HG02642 (cell line): ENCODE results near the gene IQGAP3.

Experiments
- ATAC-seq: cut with Tn5 transposase; IDR thresholded peaks from one replicate; pipeline ENCODE4 v1.9.1; 2021; ENCODE audit warnings: mild to moderate bottlenecking; ENCODE audit not compliant: unreplicated experiment, poor library complexity

The IQGAP3 gene

DNA sequence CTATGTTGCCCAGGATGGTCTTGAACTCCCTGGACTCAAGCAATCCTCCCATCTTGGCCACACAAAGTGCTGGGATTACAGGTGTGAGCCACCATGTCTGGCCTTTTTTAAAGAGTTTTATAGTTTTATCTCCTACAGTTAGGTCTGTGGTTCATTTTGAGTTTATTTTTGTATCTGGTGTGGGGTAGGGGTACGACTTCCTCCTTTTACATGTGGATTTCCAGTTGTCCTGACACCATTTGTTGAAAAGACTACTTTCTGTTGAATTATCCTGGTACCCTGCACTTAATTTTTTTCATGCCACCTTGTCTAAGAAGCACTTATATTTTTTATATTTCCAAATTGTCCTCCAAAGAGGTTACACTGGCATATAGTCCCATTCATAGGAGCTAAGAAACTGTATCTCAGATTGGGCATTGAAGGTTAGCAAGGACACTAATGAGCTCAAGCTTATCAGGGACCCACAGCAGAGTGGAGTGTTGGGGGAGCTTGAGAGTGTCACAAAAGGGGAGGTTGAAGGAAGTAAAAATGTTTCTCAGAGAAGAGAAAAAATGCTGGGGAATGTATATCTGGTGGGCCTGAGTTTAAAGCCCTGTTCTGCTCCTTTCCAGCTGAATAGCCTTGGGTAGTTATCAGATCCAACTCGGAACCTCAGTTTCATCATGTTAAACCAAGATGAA is 48.4 kb downstream of the IQGAP3 start:
- no peak for ATAC-seq

DNA sequence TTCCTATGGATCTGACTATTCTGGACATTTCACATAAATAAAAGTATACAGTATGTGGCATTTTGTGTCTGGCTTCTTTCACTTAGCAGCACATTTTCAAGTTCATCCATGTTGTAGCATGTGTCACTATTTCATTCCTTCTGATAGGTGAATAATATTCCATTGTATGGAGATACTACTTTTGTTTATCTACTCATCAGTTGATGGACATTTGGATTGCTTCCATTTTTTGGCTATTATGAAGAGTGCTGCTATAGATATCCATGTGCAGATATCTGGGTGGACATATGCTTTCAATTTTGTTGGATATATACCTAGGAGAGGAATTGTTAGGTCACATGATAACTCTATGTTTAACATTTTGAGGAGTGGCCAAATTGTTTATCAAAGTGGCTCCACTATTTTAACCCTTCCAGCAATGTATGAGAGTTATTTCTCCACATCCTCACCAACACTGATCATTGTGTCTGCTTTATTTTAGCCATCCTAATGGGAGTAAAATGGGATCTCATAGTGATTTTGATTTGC is 49.9 kb downstream of the IQGAP3 start:
- no peak for ATAC-seq

DNA sequence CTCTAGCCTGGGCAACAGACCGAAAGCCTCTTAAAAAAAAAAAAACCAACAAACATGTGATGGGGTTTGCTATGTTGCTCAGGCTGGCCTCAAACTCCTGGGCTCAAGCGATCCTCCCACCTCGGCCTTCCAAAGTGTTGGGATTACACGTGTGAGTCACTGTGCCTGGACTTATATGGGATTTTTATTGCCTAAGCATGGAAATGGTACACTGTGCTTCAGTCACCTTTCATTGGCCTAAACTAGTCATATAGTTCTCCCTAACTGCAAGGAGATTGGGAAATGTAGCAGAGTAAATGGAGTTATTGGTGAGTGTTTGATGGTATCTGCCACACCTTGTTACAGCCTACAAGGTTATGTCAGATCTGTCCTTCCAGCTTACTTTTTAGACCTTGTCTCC is 54.6 kb downstream of the IQGAP3 start:
- ATAC-seq: no peak

DNA sequence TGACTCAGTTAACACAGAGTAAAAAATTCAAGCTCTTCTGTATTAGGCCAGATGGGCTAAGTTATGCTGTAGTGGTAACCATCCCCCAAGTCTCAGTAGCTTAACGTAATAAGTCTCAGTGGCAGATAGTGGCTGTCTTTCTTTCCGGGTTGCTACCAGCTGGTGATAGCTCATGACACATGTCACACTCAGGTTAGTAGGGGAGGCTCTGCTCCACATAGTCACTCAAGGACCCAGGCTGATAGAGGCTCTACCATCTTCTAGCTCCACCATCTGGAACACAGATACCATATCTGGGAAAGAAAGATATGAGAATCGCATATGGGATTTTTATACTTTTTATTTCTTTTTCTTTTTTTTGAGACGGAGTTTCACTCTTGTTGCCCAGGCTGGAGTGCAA is 55.5 kb downstream of the IQGAP3 start:
- ATAC-seq: no peak

DNA sequence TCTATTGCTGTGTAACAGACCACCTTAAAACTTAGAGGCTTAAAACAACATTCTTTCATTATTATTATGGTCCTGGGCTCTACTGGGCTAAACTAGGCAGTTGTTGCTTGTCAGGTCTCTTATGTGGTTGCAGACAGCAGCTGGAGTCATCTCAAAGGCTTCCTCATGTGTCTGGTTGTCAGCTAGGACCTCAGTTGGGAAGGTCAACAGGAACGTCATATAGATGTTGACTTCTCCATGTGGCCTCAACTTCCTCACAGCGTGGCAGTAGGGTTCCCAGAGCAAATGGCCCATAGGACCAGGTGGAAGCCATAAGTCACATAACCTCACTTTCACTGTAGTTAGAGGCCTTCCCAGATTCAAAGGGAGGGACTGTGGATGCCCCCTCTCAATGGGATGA is 56.4 kb downstream of the IQGAP3 start:
- no peak for ATAC-seq

DNA sequence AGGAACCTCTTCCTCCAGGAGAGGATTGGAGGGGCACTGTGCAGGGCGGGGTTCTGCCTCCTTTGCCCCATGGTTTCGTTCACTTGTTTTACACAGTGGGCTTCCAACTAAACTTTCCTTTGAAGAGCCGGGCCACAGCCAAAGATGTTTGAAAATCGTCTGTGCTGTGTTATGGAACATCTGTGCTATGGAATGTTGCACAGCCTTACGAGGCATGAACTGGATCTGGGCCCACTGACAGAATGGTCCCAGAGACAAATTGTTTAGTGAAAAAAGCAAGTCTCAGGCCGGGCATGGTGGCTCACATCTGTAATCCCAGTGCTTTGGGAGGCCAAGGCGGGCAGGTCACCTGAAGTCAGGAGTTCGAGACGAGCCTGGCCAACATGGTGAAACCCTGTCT is 59.2 kb downstream of the IQGAP3 start:
- ATAC-seq: no peak

DNA sequence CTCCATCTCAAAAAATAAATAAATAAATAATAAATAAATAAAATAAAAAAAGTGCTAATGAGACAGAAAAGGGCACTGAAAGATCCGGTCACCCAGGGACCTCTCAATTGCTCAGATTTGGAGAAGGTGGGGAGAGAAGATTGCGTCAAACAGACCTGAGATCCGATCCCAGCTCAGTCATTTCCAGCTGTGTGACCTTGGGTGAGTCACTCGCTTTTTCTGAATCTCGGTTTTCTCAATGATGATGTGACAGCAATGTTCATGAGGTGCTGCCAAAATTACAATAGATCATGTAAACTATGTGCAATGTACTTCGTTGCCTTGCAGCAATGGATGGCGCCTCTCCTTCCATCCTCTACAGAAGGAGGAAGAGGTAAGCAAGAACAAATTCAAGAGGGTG is 60.7 kb downstream of the IQGAP3 start:
- no peak for ATAC-seq

DNA sequence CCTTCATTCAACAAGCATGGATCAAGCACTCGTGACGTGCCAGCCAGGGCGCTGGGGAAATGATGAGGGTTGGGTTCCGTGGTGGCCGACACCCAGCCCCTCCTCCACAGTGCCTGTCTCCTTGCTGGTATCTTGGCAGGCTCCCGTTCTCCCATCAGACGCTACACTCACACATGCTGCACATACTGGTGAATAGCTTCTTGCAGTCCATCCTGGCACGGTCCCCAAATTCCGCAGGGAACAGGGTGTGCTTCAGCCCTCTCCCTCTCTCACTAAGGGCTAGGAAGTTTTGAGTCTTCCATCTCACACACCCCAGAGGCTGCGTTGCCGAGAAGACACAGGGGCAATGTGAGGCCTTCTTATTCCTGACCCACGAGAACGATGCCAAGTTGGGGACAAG is 61.7 kb downstream of the IQGAP3 start:
- ATAC-seq: no peak

DNA sequence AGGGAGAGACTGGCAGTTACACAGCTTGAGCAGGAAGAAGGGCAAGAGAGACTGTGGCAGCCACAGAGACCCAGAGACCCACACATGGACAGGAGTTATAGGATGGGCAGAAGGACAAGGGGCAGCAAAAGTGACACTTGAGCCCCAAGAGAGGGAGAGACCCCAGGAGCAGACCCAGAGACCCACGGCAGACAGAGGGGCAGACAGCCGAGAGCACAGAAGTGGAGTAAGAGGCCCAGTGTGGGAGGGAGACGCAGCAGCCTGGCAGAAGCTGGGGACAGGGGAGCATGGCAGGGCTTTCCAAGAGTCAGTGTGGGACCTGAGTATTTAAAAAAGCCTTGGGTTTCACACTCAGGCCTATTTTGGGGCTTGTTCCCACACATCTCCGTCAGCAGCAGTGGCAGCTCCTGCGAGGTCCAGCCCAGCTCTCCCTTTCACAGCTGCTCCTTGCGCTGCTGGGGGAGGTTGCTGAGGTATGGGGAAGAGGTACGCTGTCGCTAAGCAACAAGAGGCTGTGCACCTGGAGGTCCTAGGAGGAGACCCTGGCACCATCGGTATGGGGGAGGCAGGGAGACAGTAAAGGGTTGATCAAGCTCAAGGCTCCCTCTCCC is 62.8 kb downstream of the IQGAP3 start:
- no peak for ATAC-seq

DNA sequence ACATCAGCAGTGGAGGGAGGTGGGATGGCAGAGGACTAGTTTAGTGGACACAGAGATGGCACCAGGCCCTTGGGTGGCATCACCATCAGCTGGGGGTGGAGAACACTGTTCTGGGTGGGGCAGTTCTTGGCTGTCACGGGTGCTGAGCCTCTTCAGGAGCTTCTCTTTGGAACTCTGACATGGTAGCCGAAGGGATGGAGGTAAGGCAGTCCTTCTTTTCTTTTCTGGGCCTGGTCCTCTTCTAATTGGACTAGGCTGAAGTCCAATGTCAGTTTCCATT is 63.5 kb downstream of the IQGAP3 start:
- ATAC-seq: no peak

DNA sequence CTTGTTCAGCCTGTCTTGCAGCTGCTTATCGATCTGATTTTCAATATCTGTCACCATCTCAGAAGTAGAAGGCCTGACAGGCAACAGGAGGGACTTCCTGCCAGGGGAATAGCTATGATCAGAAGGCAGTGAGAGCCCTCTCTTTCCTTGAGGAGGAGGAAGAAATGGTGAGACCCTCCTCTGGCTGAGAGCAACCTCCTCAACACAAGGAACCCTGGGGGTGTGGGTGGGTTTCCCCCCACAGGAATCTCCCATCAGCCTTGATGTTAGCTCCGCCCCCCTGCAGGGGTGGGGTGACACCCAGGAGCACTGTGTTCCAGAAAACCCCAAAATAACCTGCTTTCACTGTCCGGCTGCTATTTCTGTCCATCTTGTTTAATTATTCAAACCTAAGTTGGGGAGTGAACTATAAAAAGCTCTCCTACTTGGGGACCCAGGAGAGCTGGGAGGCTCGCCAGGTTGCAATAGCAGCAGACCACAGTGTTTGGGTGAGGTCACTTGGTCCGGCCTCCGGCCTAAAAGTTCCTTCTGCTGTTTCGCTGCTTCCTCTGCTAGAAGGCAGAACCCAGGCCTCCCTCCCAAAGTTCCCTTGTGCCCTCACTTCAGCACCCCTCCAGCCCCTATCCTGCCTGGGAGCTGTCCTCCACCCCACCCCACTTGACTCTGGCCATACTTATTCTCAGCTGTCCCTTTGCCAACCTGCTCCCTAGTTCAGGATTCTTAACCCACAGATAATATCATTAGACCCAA is 64.0 kb downstream of the IQGAP3 start:
- ATAC-seq: no peak

DNA sequence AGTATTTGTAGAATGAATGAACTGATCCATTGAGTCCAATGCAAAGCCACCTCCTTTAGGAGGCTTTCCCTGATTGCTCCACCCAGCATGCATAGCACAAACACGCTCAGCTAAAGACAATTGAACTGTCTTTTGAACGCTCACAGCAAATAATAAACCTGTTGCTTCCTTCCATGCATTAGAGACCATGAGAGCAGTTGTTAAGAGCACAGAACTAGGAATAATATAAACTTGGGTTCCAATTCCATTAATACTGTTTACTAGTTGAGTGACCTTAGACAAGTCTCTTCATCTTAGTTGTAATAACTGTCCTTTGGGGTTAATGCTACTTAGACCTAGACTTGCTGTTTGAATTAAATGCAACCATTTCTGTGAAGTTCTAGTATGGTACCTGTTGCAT is 65.9 kb downstream of the IQGAP3 start:
- ATAC-seq: no peak

DNA sequence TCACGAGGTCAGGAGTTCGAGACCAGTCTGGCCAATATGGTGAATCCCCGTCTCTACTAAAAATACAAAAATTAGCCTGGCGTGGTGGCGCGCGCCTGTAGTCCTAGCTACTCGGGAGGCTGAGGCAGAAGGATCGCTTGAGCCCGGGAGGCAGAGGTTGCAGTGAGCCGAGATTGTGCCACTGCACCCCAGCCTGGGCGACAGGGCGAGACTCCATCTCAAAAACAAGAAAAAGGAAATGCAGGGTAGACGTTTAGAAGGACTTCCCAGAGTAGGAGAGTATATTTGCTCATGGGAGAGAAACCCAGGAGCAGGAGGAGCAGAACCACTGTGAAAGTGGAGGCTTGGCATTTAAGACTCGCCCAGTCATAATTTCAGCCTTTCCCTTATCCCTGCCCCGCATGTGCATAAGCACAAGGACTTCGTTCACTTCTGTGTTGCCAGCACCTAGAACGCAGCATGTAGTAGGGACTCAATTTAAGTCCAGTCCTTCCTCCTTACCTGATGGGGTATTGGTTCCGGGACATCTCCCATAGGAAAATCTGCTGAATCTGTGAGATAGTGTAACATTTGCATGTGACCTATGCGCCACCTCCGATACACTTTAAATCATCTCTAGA is 66.6 kb downstream of the IQGAP3 start:
- no peak for ATAC-seq

DNA sequence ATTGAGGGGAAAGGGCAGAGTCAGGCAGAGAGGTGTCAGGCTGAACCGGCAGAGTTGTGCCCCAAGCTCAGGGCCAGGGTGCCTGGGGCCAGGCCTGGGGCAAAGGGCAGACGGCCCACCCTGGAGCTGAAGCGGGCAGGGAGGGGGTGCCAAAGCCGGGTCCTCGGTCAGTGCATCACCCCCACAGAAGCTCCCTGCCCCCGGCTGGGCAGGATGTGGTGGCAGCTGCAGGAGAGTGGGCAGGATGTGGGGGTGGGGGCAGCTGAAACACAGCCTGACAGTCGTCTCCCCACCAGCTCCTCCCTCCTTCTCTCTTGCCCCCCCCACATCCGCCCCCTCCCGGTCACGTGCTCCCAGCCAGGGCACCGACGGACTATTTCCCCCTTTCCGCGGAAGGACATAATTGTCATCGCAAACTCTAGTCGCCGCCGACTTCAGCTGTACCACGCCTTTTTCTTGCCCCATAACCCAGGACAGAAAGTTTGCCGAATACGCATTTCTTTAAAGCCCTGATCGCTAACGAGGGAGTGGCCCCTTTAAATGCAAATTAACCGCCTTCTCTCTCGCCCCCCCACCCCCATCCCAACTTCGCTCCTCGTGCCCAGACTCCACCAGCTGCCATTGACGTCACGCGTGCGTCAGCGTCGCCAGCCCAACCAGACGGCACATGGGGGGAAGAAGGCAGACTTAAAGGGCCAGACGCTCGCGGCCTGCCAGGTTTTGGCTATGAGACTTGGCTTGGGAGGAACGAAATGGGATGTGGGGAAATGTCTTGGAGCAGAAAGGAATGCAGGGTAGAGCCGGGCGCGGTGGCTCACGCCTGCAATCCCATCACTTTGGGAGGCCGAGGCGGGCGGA is 67.3 kb downstream of the IQGAP3 start:
- ATAC-seq: peak; percentile 38

DNA sequence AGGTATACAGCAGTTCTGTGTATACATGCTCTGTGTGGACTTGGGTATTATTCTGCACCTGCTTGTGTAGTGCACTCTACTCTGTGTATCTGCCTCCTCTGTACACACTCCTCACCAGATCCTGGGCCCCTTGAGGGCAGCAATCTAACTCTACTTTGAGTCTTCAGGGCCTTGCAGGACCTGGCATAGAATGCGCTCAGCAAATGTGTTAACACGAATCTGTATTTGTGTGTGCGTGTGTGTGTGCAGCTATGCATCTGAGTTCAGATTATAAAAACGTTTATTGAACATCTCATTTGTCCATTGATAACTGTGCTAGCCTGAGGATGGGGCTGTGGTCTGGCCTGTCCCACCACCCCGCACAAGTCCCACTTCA is 67.9 kb downstream of the IQGAP3 start:
- no peak for ATAC-seq

DNA sequence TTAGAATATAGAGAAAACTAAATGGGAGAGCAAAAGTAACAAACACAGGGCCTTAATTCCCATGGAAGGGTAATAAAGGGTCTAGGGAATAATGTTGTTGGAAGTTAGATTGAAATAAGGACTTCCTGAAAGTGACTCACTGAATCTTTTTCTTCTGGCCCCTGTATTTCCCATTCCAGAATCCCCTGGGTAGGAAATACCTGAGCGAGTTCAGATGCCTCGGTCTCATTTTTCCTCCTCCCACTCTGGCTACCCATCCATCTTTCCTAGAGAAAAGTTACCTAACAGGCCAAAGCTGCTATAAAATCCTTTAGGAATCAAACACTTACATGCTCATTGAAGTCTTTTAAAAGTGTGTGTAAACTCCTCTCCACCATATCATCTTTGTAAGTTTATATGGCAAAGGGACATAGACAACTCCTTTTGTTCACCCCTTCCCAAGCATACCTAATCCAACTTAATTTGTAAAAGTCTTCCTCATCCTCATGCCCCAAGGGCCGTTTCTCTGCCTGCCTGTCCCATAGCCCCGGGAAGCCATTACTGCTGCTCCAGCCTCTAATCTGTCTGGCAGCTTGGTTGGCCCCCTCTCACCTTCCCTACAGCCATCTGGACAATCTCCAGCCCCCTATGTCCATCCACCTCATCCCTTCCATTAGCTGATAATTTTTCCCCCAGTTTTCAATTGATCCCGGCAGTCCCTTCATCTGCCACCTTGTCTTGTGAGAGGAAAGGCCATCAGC is 68.5 kb downstream of the IQGAP3 start:
- ATAC-seq: no peak

DNA sequence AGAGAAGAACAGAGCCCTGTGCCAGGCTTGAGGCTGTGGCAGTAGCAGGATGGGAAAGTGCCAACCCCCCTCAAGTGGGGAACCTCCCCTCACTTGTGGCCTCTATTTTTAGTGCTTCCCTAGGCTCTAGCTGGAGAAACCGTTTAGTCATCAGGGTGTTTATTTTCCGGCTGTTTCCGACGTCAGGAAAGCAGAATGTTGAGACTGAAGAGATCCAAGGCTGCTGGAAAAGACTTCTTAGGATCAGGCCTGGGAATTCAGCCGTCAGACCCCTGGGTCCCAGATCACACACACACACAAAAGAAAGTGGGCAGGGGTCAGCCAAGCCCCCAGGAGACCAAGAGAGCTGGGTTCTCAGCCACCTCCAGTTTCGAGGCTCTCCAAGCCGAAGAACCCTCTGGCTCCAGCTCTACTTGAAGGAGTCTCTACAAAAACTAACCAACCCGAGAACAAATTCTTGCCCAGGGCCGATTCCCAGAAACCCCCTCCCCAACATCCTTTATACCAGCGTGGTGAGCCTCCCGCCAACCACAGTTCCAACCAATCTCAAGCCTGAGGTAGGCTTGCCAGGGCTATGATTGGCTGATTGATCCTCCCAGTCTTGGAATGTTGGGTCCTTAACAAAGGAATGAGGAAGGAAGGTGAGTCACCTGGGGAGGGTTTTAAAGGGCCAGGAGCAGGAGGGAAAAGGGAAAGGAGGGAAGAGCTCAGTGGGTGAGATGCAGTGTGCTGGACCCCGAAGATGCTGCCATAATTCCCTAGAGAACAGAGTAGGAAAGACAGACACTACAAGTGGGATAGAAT is 69.3 kb downstream of the IQGAP3 start:
- no peak for ATAC-seq

DNA sequence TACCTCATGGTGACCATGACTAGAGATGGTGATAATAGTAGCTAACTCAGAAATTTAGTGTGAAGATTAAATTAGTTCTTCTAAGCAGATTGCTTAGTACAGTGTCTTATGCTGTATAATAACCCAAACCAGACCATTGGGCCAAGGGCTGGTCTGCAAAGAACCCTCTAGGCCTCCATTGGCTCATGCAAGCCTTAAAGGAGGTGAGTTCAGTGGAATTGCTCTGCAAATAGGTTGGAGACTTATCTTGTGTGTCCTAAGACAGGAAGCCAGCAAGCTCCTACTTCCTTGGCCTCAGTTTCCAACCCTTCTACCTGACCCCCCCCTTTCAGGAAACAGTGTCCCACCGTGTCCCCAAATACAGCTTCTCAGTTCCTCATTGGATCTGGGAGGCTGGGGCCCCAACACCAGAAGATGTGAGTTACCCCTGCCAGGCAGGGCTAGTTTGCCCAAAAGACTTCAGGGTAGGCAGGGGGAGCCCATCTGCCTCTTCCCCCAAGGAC is 69.9 kb downstream of the IQGAP3 start:
- ATAC-seq: no peak
